ENCODE data around the gene C11orf65. TPM values are rescaled to one million over a fixed set of nuclear protein-coding genes. Genes with fewer than 3 reads are reported as not detected.
"Not testable (repeated sequence)": the region's sequence is repeated elsewhere in the genome, so short reads cannot be mapped to it uniquely, and the experiment has no call there.

The C11orf65 gene
- total RNA-seq, 1 experiment from 2014 or later, result 0.49 TPM

DNA sequence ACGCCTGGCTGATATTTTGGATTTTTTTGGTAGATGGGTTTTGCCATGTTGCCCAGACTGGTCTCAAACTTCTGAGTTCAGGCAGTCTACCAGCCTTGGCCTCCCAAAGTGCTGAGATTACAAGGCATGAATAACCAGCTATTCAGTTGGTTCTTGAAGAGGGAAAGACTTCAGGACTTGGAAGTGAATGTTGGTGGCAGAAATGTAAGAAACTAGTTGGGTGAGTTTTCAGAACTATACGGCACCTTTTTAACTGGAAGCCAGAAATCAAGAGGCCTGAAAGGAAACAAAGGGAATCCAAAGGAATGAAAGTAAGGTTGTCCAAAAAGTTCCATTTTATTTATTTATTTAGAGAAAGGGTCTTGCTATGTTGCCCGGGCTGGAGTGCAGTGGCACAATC, 28.0 kb upstream of the C11orf65 start:
- Histone ChIP-seq H3K4me1 (no peaks in the 10 kb centered on the region), H3K27ac (no peak overlapping the region), H3K27me3 (no peaks in the 10 kb centered on the region), H3K4me3 (no peak overlapping the region), H3K9me3 (replicated peaks) (no peaks in the 10 kb centered on the region), H3K36me3 (no peaks in the 10 kb centered on the region)
- DNase-seq, result no peak

DNA sequence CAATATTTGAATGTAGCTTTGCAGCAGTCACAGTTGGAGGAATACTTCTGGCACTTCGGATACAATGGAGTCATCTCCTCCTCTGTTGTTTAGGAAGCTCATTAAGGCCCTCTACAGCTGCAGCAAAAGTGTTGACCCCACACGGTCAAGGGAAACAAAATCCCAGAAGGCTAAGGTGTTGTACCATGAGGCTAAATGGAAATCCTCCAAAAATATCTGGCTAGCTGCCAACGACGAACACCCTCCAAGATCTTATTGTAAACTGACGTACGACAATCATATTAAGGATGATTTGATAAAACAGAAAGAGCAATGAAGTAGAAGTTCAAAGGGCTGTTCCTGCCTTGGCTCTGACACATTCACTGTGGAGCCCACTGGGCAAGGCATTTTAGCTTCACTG, 26.9 kb upstream of the C11orf65 start:
- DNase-seq, result no peak
- Histone ChIP-seq H3K36me3 (no peaks in the 10 kb centered on the region), H3K9me3 (replicated peaks) (no peaks in the 10 kb centered on the region), H3K27me3 (no peaks in the 10 kb centered on the region), H3K27ac (no peak overlapping the region), H3K4me1 (no peaks in the 10 kb centered on the region), H3K4me3 (no peak overlapping the region)

DNA sequence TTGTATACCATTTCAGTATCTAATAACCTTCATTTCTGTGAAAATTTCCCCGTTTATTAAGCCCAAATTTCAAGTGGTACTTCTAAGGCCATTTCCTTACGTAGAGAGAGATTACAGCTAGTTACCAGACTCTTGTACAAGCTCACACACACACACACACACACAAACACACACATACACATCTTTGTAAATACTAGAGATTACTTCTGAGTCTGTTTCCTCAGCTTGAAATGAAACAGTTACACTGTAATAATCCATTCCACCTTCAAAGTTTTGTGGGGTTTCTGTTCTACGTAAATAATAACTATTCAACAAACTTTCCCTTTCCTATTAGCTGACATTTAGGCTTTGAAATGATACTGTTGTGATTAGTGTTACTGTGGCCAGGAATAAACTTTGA, 24.6 kb upstream of the C11orf65 start:
- Histone ChIP-seq H3K36me3 (no peaks in the 10 kb centered on the region), H3K27ac (no peak overlapping the region), H3K9me3 (replicated peaks) (no peaks in the 10 kb centered on the region), H3K4me1 (no peaks in the 10 kb centered on the region), H3K4me3 (no peak overlapping the region), H3K27me3 (no peaks in the 10 kb centered on the region)
- DNase-seq, result no peak

DNA sequence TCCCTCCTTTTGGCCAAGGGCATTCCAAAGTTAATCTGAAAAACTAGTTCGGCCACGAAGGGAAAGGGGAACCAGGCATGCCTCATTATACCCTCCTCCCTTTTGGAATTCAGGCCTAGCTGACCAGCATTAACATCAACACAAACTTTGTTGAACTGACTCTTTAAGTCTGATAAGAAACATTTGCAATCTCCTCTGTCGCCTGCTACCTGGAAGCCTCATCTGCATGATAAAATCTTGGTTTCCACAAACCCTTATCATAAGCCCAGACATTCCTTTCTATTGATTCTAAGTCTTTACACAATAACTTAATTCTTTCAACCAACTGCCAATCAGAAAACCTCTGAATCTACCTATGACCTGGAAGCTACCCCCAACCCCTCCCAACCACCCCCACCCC, 19.5 kb upstream of the C11orf65 start:
- H3K4me1 ChIP-seq, result no peaks in the 10 kb centered on the region
- H3K27ac ChIP-seq, result no peak overlapping the region
- no peaks in the 10 kb centered on the region for H3K27me3 ChIP-seq
- 0 out of 2 replicates have a peak, but pooled peaks cover 2% of the 10 kb centered on the region for H3K36me3 ChIP-seq
- no peaks in the 10 kb centered on the region for H3K9me3 ChIP-seq (replicated peaks)
- no peak overlapping the region for H3K4me3 ChIP-seq
- no peak for DNase-seq

DNA sequence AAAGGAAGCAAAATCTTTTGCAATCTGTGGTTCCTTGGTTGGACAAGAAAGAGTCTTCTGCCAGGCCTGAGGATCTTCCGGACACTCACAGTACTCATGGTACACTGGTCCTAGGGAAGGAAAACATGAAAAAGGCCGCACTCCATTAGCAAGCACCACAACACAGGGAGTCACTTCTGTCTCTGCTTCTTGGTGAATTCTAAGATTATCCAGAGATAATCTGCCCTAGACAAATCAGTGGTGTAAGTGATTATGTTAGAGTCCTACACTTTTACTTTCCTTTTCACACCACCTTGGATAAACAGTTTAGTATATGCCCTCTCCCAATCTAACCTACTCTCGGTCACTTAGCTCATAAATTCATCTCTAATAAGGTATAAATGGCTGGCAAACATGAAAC, 19.0 kb upstream of the C11orf65 start:
- Histone ChIP-seq H3K36me3 (0 out of 2 replicates have a peak, but pooled peaks cover 2% of the 10 kb centered on the region), H3K9me3 (replicated peaks) (no peaks in the 10 kb centered on the region), H3K4me3 (no peak overlapping the region), H3K4me1 (no peaks in the 10 kb centered on the region), H3K27me3 (no peaks in the 10 kb centered on the region), H3K27ac (no peak overlapping the region)
- no peak for DNase-seq

DNA sequence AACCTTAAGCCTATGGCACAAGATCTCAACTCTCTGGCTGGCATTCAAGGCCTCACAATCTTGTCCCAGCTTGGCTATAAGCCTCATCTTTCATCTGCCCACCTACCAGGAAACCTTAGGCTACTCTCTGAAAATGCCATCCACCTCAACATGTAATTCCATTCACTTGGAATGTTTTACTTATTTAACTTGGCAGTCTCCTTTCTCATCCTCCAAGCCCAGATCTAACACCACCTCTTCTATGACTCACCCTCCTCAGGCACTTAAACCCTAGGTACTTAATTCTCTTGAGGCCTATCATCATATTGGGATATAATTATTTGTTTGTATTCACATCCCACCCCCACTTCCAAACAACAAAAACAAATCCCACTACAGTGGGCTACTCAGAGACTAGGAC, 15.8 kb upstream of the C11orf65 start:
- no peak for DNase-seq
- H3K9me3 ChIP-seq (replicated peaks), result no peaks in the 10 kb centered on the region
- H3K27ac ChIP-seq, result no peak overlapping the region
- 0 out of 2 replicates have a peak, but pooled peaks cover 2% of the 10 kb centered on the region for H3K36me3 ChIP-seq
- H3K4me1 ChIP-seq, result no peaks in the 10 kb centered on the region
- no peak overlapping the region for H3K4me3 ChIP-seq
- H3K27me3 ChIP-seq, result no peaks in the 10 kb centered on the region

DNA sequence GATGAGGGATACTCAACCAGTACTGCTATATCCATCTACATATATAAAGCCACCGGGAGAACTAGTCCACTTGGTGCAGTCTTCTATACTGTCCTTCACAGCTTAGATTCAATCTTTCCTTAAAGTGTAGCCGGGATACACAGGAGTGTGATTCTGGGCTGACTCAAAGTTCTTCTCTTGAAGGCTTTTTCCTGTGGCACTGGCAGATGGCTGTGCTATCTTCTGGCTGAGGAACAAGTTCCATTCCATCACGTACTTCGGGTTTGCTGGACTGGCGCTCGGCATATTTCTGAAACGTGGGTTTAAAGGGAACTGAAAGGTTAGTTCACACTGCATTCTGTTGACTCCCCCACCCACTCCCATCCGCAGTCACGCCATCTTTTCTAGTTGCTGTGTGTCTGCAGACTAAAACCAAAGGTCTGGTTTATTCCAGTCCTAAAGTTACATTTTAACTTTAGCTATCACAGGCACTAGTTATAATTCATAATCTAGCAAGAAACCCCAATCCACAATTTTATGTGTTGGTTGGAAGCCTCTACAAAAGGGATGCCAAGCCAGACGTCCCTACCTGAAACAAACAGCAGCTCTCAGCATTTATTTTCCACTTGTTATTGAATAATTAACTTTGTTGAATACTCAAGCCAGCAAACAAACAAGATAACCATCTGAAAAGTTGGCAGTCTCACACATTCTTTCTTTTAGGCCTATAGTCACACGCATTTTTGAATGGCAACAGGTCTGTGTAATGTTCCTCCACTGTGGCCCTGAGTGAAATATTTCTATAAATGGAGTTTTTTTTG, 7.5 kb upstream of the C11orf65 start:
- Histone ChIP-seq H3K36me3 (peaks cover 3% of the 10 kb centered on the region; the same call in 1 of the 2 replicates), H3K4me1 (no peaks in the 10 kb centered on the region), H3K9me3 (replicated peaks) (no peaks in the 10 kb centered on the region), H3K4me3 (no peak overlapping the region), H3K27ac (no peak overlapping the region), H3K27me3 (no peaks in the 10 kb centered on the region)
- DNase-seq, result no peak

DNA sequence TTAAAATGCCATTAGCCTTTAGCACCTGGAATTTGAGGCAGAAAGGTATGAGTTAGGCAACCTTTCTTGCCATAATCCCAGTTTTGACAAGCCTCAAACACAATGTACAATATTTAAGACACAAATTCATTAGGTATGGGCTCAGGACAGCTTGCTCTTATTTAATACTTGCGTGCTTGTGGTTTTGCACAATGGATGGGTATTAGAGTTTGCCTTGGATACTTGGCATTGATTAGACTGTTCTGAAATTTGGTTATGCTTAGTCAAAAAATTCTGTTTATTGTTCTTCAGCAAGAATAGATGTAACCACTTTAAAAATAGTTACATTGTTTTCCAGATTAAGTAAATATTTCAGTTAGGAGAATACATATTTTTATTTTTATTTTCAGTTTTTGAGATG, 5.4 kb upstream of the C11orf65 start:
- H3K27ac ChIP-seq, result no peak overlapping the region
- H3K9me3 ChIP-seq (replicated peaks), result no peaks in the 10 kb centered on the region
- H3K27me3 ChIP-seq, result no peaks in the 10 kb centered on the region
- no peaks in the 10 kb centered on the region for H3K4me1 ChIP-seq
- H3K4me3 ChIP-seq, result no peak overlapping the region
- no peak for DNase-seq
- peaks cover 3% of the 10 kb centered on the region; the same call in 1 of the 2 replicates for H3K36me3 ChIP-seq

DNA sequence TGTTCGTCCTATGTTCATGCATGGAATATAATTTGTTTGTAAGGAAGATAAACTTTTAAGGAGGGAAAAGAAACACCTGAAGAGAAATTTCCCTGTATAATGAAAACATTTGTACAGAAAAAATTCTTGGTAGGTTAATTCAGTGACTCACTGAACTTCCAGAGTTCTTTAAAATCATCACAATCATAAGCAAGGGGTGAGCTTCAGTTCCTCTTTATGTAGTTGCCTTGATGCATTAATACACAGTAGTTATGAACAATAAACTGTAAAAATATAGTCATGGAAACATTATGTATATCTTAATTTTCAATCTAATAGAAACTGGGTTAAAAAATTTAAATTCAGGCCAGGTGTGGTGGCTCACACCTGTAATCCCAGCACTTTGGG, 1.1 kb upstream of the C11orf65 start:
- no peaks in the 10 kb centered on the region for H3K36me3 ChIP-seq
- H3K4me1 ChIP-seq, result no peaks in the 10 kb centered on the region
- H3K27ac ChIP-seq, result no peak overlapping the region
- no peak overlapping the region for H3K4me3 ChIP-seq
- no peak for DNase-seq
- no peaks in the 10 kb centered on the region for H3K27me3 ChIP-seq
- no peaks in the 10 kb centered on the region for H3K9me3 ChIP-seq (replicated peaks)

DNA sequence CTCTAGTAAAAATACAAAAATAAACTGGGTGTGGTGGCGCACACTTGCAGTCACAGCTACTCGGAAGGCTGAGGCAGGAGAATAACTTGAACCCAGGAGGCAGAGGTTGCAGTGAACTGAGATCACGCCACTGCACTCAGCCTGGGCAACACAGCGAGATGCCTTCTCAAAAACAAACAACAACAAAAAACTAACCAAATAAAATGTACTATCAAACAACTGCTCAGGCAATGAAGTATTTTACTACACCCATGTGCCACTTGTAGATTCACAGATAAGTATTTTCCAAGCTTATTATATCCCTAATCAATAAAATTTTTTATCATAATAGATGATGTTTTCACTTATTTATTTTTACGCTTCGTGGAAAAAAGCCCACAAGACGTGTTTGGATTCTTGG, 924 bp downstream of the C11orf65 start:
- peak overlapping the region; percentile 65 for H3K4me3 ChIP-seq
- peak overlapping the region; percentile 73 for H3K27ac ChIP-seq
- H3K9me3 ChIP-seq (replicated peaks), result no peaks in the 10 kb centered on the region
- no peaks in the 10 kb centered on the region for H3K4me1 ChIP-seq
- no peaks in the 10 kb centered on the region for H3K36me3 ChIP-seq
- DNase-seq, result no peak
- H3K27me3 ChIP-seq, result no peaks in the 10 kb centered on the region

DNA sequence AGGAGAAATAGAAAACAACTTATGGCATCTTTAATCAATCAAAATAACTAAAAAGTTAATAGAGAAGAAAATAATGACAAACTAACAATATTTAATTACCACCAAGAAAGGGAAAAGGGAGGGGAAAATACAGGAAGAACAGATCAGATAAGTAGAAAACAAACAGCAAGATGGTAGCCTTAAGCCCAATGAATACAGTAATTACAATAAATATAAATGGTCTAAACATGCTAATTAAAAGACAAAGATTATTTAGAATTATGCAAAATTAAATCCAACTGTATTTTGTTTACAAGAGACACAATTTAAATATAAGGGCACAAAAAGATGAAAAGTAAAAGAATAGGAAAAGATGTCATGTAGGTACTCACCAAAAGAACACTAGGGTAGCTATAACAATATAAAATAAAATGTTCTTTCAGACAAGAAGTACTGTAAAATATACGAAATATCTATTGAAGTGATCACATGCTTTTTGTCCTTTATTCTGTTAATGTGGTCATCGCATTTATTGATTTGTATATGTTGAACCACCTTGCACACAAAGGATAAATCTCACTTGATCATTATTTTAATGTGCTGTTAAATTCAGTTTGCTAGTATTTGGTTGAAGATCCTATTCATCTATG, 14.0 kb downstream of the C11orf65 start:
- Histone ChIP-seq H3K27ac (no peak overlapping the region), H3K27me3 (no peaks in the 10 kb centered on the region), H3K4me3 (no peak overlapping the region), H3K36me3 (no peaks in the 10 kb centered on the region), H3K9me3 (replicated peaks) (no peaks in the 10 kb centered on the region; the same call in 1 of the 2 replicates), H3K4me1 (no peaks in the 10 kb centered on the region)
- no peak for DNase-seq

DNA sequence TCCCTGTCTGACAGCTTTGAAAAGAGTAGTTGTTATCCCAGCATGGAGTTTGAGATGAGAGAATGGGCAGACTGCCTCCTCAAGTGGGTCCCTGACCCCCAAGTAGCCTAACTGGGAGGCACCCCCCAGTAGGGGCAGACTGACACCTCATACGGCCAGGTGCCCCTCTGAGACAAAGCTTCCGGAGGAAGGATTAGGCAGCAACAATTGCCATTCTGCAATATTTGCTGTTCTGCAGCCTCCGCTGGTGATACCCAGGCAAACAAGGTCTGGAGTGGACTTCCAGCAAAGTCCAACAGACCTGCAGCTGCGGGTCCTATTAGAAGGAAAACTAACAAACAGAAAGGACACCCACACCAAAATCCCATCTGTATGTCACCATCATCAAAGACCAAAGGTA, 25.9 kb downstream of the C11orf65 start:
- H3K4me1 ChIP-seq; H3K36me3 ChIP-seq; DNase-seq; H3K27ac ChIP-seq; H3K4me3 ChIP-seq; H3K9me3 ChIP-seq (replicated peaks); H3K27me3 ChIP-seq: not testable (repeated sequence)

DNA sequence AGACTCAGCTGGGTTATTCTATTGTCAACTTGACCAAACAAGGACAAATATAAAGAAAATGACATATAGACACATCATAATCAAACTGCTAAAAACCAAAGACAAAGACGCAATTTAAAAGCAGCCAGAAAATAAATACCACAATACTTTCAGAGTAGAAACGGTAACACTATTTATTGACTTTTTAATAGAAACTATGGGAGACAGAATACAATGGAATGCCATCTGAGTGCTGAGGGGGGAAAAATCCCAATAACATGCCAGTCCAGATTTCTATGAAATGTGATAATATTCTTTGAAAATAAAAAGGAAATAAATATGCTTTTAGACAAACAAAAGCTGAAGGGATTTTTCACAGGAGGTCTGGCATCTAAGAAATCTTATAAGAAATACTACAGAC, 30.7 kb downstream of the C11orf65 start:
- no peak for DNase-seq
- Histone ChIP-seq H3K27ac (no peak overlapping the region), H3K36me3 (no peaks in the 10 kb centered on the region), H3K4me1 (no peaks in the 10 kb centered on the region), H3K9me3 (replicated peaks) (no peaks in the 10 kb centered on the region), H3K4me3 (no peak overlapping the region), H3K27me3 (no peaks in the 10 kb centered on the region)

DNA sequence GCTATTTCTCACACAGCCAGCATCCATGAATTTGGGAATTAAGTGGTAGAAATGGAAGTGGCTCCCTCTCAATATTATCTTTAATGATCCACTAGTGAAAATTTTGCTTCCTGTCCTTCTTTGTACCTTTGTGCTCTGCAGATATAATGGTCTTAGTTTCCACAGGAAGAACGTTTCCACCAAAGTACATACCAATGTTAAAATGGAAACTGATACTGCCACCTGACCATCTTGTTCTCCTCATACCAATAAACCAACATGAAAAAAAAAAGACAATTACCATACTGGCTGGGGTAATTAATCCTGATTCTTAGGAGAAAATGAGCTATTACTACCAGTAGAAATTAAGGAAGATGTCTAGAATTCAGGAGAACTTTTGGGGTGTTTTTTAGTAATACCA, 32.3 kb downstream of the C11orf65 start:
- H3K36me3 ChIP-seq, result no peaks in the 10 kb centered on the region
- no peak overlapping the region for H3K4me3 ChIP-seq
- H3K9me3 ChIP-seq (replicated peaks), result no peaks in the 10 kb centered on the region
- H3K27me3 ChIP-seq, result no peaks in the 10 kb centered on the region
- DNase-seq, result no peak
- H3K27ac ChIP-seq, result no peak overlapping the region
- no peaks in the 10 kb centered on the region for H3K4me1 ChIP-seq

DNA sequence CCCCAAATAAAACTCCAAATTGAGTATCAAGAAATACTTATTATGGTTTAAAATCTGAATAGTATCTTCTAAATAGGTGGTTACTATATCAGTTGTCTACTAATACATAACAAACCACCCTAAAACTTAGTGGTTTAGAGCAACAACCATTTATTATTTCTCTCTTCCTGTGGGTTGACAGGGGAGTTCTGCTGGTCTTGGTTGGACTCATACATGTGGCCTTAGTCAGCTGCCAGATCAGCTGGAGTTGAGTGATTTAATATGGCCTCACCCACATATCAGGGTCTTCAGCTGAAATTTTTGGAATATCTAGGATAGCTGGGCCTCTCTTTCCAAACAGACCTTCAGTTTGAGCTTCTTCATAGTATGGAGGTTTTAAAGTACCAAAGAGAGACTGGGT, 34.5 kb downstream of the C11orf65 start:
- Histone ChIP-seq H3K4me3 (no peak overlapping the region), H3K9me3 (replicated peaks) (no peaks in the 10 kb centered on the region), H3K27ac (no peak overlapping the region), H3K36me3 (no peaks in the 10 kb centered on the region), H3K4me1 (no peaks in the 10 kb centered on the region), H3K27me3 (no peaks in the 10 kb centered on the region)
- no peak for DNase-seq

DNA sequence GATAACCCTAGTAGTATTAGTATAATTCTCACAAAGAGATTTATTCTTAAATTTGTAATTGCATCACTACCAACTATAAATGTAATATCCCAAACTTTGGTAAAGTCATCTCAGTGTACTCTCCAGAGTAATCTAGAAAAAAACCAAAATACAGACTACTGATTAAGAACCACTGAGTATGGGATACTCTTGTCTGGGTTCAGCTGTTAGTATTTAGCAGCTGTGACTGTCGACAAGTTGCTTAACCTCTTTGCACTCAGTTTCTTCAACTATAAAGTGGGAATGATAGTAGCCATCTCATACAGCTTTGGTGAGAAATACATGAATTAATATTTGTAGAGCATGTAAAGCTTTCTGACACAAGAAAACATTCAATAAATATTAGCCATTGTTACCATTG, 35.3 kb downstream of the C11orf65 start:
- Histone ChIP-seq H3K27me3 (no peaks in the 10 kb centered on the region), H3K4me3 (no peak overlapping the region), H3K27ac (no peak overlapping the region), H3K36me3 (no peaks in the 10 kb centered on the region), H3K9me3 (replicated peaks) (no peaks in the 10 kb centered on the region), H3K4me1 (no peaks in the 10 kb centered on the region)
- DNase-seq, result no peak
